GM19193 (cell line): Measurements from ENCODE around the gene AKAP6.

Experiments used
- POLR2A ChIP-seq: IDR thresholded peaks from 4 replicates; pipeline ENCODE4 v1.6.1; 2011; ENCODE audit not compliant: insufficient read depth, insufficient read length; ENCODE audit errors: extremely low read depth

AKAP6 gene

DNA sequence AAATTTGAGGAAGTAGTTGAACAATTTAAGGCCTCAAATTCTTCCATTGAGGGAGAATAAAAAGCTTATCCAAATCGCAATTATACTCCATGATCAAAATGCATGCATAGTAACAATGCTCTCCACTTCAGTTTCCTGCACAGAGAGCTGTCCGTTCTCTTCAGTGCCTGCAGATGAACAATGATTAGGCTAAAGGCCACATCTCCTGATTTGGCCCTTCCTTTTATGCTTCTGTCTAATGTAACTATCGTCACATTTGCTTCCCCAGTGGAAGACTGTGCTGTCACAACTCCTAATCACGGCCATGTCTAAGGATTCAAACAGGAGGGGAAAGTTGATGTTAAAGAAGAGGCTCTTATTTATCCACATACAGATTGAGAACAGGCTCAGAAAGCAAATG lies 496.0 kb downstream of the AKAP6 start:
- TF ChIP-seq POLR2A, result no peak

DNA sequence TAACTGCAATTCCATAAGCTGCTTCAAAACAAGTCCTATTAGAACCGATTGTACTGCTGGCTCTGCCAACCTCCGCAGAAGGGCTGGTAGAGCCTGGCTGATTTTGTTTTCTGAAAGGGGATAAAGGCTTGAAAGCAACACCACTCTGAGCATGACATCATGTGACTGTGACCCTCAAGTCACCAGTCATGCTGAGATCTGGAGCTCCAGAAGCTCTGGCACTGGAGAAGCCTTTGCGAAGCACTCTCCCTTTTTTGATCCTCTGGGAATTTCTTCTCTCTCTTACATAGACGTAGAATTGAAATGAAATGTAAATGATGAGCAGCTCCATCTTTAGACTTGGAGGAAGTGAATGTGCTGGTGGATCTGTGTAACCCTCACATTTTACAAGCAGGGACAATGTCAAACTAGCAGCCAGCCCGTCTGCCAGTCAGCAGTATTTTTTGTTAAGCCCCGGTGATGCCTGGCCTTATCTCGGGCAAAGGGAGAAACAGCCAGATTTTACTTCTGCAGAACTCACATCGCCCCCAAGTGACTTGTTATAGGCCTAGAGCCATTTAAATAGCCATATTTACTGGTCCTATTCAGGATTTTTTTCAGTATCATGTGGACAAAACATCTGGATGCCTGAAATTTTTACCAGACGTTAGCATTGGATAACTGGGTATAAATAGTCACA lies 497.4 kb downstream of the AKAP6 start:
- no peak for TF ChIP-seq POLR2A

DNA sequence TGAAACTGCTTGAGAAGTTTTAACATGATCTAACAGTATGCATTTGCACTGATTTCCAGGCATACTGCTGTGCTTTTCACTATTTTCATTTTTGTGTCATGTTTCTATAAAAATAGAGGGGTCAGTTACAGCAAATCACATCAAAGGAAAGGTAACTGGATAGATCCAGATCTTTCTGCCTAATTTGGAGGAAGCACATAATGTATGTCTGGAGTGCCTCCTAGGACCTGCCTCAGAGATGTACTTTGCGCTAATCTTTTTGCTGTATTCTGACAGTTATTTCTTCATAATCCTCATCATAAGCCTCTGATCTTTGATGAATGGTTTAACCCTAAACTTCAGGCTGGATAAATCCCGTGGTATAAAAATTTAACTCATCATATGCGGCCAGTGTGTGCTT lies 498.4 kb downstream of the AKAP6 start:
- TF ChIP-seq POLR2A, result no peak

- no peak for TF ChIP-seq POLR2A
Observed at GRCh38 chr14:32835924-32836323, 506.8 kb downstream of the AKAP6 start.

GRCh38 chr14:32841698-32842097 lies 512.6 kb downstream of the AKAP6 start:
- TF ChIP-seq POLR2A, result no peak

DNA sequence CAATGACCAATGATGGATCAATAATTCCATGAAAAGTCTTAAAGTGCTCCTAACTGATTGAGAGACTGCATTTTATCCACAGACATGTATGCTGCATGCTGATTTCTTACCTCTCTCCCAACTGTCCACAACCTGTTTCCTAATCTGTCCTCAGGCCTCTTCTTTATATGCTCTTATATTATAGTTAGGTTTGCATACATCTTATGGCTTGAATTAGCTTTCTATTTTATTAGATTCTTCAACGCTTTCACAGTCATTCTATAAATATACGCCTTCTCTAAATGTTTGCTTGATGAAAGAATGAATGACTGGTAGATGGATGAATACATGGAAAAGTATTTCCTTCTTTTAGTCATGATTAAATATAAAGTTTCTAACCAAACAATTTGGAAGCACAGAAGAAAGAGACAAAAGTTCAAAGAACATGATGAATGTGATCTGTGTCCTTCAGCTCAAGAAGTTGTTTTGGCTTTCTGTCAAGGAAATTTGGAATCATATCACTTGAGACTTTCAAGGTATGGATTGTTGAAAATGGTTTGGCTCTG lies 517.8 kb downstream of the AKAP6 start:
- TF ChIP-seq POLR2A, result no peak

DNA sequence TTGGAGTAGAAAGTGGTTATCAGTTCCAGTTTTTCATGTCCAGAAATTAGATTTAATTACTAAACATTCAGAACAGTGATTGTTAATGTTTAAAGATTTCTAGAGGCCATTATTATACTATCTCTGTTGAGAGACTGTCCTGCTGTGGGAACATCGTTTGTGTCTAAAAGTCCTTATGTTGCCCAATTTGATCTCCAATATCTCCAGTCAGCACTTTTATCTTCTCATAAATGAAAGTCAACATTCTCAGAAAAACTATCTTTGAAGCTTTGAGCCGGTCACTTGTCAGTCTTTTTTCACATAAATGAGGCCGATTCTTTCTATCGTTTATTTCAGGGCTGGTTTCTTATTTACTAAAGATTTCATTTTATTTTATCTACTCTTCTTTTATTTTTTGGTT lies 518.8 kb downstream of the AKAP6 start:
- TF ChIP-seq POLR2A, result no peak

- no peak for TF ChIP-seq POLR2A
Observed at GRCh38 chr14:32865827-32866376, 536.8 kb downstream of the AKAP6 start.

DNA sequence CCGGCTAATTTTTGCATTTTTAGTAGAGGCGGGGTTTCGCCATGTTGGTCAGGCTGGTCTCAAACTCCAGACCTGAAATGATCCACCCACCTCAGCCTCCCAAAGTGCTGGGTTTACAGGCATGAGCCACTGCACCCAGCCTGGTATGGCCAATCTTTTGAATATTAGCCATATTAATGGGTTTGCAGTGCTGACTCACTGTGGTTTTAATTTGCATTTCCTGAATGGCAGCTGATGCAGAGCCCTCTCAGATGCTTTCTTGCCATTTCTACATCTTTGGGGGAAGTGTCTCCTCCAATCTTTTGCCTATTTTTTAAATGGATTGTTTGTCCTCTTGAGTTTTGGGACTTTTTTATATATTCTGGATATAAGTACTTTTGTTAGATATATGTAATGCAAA lies 554.1 kb downstream of the AKAP6 start:
- TF ChIP-seq POLR2A, result no peak
